ENCODE data around the gene TOP1. TPM values are rescaled to one million over a fixed set of nuclear protein-coding genes. Genes with fewer than 3 reads are reported as not detected.

Gene TOP1
- total RNA-seq, 4 donors from 2014 or later, result 23.1 to 49.9 (median 31.6) TPM

DNA sequence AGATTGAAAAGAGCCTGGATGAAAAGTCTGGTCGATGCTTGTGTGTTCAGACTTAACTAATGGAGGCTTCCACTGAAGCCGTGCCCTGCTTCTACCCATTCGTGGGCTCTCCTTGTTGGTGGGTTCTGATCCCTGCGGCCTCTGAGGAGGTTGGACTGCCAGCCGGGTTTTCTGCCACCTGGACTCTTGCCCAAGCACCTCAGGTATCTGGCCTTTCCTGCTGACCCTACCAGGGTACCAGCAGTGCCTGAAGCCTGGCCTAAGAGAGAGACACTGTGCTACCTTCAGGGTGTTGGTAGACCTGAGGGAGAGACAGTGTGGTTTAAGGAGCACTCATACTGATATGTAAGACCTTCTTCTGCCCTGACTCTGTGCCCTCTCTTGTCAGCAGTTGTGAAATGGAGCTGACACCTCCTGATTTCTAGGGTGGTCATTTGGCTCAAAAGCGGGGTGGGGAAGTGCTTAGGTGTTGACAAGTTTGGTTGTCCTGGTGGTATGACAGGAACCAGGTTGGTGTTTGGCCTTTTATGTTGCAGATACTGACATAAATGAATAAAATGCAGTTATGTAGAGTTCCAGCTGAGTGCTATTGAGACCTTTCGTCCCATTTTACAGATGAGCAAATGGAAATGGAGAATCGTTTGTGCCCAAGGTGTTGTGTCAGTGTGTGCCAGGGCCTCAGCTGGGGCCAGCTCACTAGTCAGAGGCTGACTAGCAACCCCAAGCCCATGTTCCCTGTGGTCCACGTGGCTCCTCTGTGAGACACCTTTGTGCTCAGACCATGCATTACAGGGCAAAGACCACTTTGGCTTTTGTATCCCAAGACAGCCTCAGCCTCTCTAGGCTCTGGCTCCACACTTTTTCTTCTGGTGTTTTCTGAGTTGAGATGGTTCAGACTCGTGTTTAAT is 111.9 kb downstream of the TOP1 start:
- Histone ChIP-seq H3K4me3 (peak overlapping the region in 2 of 4 donors; percentile 93 to 98), H3K4me1 (peaks cover 38 to 90% (median 55%) of the 10 kb centered on the region in 3 donors), H3K27me3 (no peaks in the 10 kb centered on the region), H3K36me3 (peaks cover 0 to 8% (median 0%) of the 10 kb centered on the region in 3 donors), H3K27ac (peak overlapping the region; percentile 41 to 98 (median 94)), H3K9me3 (no peaks in the 10 kb centered on the region)
- intact Hi-C loops (cut with DNase I), result no loop called here
- WGBS, 2 donors, result 61 to 71% methylated on average over 6 to 10 of the region's 10 CpGs
- no peak for TF ChIP-seq POLR2A (IDR thresholded peaks at IDR 0.05)
- no peak for TF ChIP-seq CTCF (IDR thresholded peaks at IDR 0.05)
- no peak for DNase-seq

GRCh38 chr20:41141153-41141815 is 112.7 kb downstream of the TOP1 start:
- peak overlapping the region; percentile 41 to 98 (median 94) for H3K27ac ChIP-seq
- H3K36me3 ChIP-seq, result peaks cover 0 to 8% (median 0%) of the 10 kb centered on the region in 3 donors
- no peaks in the 10 kb centered on the region for H3K27me3 ChIP-seq
- 58 to 84% methylated on average over 6 to 7 of the region's 8 CpGs for WGBS, 2 donors
- peak overlapping the region in 2 of 4 donors; percentile 10 to 24 for H3K4me3 ChIP-seq
- TF ChIP-seq POLR2A (IDR thresholded peaks at IDR 0.05) (peak in 1 of 4 donors; percentile 14), CTCF (IDR thresholded peaks at IDR 0.05) (no peak)
- no peaks in the 10 kb centered on the region for H3K9me3 ChIP-seq
- no peak for DNase-seq
- H3K4me1 ChIP-seq, result peaks cover 40 to 90% (median 58%) of the 10 kb centered on the region in 3 donors
- intact Hi-C loops (cut with DNase I), result no loop called here

GRCh38 chr20:41142245-41142644 is 113.6 kb downstream of the TOP1 start:
- WGBS, 2 donors, result 71 to 87% methylated on average over 3 to 4 of the region's 4 CpGs
- intact Hi-C loops (cut with DNase I), result no loop called here
- Histone ChIP-seq H3K27ac (peak overlapping the region; percentile 10 to 98 (median 94)), H3K27me3 (no peaks in the 10 kb centered on the region), H3K4me3 (peak overlapping the region in 1 of 4 donors; percentile 8), H3K36me3 (peaks cover 0 to 8% (median 0%) of the 10 kb centered on the region in 3 donors), H3K4me1 (peaks cover 38 to 96% (median 65%) of the 10 kb centered on the region in 3 donors), H3K9me3 (no peaks in the 10 kb centered on the region)
- DNase-seq, result no peak
- TF ChIP-seq CTCF (IDR thresholded peaks at IDR 0.05) (no peak), POLR2A (IDR thresholded peaks at IDR 0.05) (no peak)

DNA sequence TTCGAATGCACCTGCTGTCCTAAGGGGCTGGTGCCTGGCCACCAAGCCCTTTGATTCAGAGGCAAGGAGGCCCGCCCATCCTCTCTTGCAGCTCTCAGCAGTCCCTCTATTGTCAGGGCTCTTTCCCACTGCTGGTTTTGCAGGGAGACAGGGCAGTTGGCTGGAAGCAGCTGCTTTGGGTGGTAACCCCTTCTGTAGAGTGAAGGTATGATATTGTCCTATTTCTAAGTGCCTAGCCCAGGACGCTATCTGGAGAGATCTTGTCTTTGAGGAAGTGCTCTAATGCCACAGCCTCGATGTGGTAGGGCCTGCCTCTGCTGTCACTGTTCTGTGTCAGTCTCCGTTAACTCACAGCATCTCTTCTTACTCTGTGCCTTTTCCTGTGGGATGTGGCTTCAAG is 114.3 kb downstream of the TOP1 start:
- 50 to 52% methylated on average over 5 of the region's 5 CpGs for WGBS, 2 donors
- peak overlapping the region; percentile 2 to 98 (median 94) for H3K27ac ChIP-seq
- DNase-seq, result no peak

More for the DNA sequence above, 114.3 kb downstream of the TOP1 start:
- Histone ChIP-seq H3K9me3 (no peaks in the 10 kb centered on the region), H3K27me3 (no peaks in the 10 kb centered on the region), H3K4me1 (peaks cover 42 to 100% (median 72%) of the 10 kb centered on the region in 3 donors), H3K4me3 (no peak overlapping the region), H3K36me3 (peaks cover 0 to 8% (median 0%) of the 10 kb centered on the region in 3 donors)
- TF ChIP-seq CTCF (IDR thresholded peaks at IDR 0.05) (no peak), POLR2A (IDR thresholded peaks at IDR 0.05) (no peak)
- intact Hi-C loops (cut with DNase I), result no loop called here
